Measurements from ENCODE around the gene GPR171.
A peak's percentile ranks its signal among the peaks of the same experiment; 100 is the strongest.

GPR171 gene

DNA sequence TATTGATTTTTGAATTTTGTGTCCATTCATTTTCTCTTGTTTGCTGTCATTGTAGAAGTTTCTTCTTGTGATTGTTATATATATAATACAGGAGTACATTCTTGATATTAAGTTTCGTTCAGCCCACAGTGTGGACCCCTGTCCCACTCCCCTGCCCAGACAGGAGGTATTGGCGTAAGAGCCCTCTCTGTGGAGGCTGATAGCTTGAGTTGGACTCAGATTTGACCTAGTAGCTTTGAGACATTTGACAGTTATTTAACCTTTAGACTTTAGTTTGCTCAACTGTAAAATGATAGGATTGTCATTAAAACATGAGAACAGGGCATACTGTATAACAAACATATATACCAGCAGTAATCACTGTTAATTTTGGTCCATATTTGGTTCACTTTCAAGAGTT, 27.1 kb downstream of the GPR171 start:
- no peak for ATAC-seq
- no peak for DNase-seq

DNA sequence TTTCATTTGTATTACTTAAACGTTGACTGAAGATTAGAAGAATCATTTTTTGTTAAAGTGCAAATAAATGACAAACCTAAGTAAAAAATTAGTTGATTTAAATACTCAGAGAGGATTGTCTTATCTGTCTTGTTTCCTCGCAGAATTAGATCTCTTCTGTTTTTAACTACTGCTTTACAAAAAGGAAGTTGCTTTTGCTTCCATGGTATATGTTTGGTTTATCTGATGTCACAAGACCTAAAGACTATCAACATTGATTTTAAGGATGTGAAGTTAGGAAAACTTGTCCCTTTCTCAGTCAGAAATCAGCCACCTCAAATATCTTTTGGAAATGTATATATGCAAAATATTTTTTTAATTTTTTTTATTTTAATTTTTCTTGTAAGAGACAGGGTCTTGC, 28.7 kb downstream of the GPR171 start:
- no peak for ATAC-seq
- no peak for DNase-seq

DNA sequence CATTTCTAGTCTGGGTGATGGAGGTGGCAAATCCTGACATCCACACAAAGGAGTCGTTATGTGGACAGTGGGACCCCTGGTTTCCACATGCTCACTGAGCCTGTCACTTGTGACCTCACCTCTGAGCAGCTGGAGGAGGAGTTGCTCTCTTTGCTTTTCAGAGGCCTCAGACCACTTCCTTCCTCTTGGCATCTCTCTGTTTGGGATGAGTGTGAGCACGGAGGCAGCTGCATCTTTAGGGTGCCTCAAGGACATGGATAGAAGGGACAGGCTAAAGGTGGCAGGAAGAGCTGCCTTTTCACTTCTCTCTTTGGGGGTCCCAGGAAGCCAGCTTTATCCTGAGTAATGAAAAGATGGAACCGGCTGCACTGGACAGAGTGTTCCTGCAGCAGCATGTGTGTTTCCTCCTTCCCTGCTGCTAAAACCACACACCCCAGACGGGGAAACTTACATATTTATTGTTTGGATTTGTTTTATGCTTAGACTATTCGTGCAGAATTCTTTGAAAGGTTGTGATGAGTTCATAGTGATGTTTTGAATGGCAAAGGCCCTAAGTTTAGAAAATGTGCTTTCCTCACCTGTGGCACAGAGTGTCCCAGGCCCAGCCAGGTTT, 31.8 kb downstream of the GPR171 start:
- ATAC-seq: peak; percentile 75
- DNase-seq: peak; percentile 53

DNA sequence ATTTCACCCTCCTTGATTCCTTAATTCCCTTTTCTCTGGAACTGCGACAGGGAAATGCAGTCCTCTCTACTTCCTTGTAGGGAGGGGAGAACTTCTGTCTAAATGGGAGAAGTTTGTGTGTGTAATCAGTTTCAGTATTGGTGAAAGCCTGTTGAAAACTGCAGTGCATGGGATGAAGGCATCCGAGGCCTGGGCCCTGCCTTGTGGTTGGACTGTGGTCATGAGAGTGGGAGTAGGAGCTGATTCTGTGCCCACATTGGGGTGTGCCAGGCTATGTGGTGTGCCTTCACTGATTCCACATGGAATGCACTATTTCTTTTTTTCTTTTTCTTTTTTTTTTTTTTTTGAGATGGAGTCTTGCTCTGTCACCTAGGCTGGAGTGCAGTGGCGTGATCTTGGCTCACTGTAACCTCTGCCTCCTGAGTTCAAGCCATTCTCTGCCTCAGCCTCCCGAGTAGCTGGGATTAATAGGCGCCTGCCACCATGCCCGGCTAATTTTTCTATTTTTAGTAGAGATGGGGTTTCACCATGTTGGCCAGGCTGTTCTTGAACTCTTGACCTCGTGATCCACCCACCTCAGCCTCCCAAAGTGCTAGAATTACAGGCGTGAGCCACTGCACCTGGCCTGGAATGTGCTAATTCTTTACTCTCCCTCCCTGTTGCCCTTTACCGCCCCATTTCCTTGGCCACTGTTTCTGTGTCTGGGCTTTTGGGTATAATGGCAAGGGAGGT, 32.9 kb downstream of the GPR171 start:
- peak; percentile 74 for ATAC-seq
- peak; percentile 73 for DNase-seq

DNA sequence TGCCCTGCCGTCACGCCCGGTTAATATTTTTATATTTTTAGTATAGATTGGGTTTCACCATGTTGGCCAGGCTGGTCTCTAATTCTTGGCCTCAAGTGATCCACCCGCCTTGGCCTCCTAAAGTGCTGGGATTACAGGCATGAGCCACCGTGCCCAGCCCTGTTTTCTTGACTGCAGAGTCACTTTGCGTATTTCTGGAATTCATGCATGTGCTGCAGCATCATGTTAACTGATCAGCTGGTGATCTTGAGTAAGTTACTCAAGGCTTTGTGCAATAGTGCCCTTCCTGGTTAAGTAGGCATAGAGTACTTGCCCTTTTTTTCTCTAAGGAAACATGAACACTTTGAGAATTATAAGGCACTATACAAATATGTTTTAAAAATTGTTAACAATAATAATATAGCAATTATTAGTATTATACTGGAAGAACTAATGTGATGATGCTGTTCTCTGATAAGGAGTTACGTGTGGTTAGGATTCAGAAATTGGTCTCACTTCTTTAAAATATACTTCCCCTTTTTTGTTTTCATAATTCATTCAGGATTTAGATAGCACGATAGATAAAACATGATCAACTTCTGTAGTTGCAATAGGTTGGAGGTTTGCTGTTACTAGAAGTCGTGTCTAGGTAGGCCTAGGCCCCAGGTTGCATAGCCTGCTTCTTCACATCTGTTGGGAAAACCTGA, 33.6 kb downstream of the GPR171 start:
- DNase-seq (no peak), ATAC-seq (peak; percentile 4)

DNA sequence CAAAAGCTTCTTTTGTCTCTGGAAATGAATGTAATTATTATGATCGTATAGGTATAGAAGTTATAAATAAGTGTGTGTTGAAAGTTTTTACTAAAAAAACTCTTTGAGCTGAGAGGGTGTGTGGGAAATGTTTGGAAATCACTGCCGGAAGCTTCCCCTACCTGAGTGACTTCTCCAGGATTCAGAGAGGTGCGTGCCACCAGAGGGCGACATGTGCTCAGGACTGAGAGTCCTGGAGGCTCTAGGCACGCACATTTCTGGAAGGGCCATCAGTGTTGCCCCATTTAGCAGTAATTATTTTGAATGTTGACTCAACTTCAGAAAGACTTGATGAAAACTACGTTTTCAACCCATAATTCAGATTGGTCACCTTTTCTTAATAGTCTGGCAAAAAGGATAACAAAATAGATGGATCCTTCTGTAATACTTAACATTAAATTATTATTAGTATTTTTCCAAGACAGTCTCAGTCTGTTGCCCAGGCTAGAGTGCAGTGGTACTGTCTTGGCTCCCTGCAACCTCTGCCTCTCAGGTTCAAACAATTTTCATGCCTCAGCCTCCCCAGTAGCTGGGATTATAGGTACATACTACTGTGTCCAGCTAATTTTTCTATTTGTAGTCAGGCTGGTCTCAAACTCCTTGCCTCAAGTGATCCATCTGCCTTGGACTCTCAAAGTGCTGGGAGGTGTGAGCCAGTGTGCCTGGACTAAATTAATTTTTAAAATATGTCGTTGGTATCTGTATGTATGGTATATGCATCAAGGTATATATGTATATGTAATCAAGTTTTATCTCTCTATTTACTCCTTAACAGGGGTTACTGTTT, 34.5 kb downstream of the GPR171 start:
- DNase-seq: peak; percentile 91
- peak; percentile 73 for ATAC-seq

DNA sequence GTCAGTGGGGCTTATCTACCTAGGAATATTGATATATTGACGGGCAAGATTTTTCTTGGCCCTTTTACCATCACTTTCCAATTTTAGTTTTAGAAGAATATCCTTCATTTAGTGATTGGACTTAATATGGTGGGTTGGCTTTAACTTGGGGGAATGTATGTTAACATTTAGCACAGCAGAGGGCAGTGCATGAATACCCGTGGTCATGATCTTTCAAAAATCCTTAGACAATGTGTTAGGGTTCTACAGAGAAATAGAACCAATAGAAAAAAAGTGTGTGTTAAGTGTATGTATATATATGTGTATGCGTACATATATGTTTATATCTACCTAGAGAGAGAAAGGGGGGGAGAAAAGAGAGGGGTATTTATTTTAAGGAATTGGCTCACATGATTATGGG, 36.9 kb downstream of the GPR171 start:
- DNase-seq: no peak
- no peak for ATAC-seq

DNA sequence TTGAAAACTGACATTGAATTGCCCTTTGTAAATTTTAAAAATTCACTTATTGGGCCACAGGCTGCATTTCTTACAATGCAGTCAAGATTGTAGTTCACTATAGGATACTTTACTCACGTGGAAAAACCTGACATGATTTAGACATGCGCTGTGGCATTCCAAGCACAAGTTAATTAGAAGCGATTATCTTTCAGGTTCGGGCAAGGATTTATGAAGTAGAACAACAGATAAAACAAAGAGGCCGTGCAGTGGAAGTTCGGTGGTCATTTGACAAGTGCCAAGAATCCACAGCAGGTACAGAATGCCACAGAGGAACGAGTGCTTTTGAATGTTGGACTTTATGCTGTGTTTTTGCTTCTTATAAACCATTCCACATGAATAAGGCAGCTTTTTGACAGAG, 37.8 kb downstream of the GPR171 start:
- DNase-seq (no peak), ATAC-seq (no peak)

DNA sequence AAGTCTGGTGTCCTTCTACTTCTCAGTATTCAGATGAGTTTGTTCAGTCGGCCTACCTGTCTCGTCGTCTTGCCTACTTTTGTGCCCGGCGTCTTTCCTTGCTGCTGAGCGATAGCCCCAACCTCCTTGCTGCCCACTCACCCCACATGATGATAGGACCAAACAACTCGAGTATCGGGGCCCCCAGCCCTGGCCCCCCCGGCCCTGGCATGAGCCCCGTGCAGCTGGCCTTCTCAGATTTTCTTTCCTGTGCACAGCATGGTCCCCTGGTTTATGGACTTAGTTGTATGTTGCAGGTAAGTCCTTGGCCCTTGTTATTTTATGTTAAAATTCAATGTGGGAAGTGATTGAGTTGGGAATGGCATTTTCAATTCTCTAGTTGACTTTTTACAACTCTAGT, 43.2 kb downstream of the GPR171 start:
- no peak for DNase-seq
- ATAC-seq: no peak

DNA sequence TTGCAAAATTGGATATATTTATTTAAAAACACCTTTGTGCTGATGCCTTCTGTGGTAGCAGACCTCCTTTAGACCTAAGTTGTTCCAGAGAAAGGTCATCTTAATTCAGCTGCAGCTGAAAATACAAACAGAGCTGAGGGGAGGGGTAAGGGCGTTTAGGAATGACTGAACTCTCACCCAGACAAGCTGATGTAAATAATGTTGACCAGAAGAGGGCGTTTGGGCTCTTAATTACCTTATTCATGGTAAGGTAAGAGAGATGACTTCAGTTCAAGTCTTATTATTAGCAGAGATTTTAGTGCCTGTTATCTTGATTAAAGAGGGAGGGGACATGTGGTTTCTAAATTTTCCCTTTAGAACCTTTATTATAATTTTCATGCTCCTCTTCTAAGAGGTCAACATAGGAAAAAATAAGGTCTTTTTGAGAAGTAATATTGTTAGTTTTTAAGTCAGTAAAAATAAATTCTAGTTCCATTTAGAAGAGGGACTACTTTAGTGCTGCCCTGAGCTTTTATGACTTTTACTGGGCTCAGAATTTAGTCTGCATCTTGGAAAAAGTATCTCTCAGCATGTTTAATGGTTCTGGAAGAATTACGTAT, 46.3 kb downstream of the GPR171 start:
- ATAC-seq (peak; percentile 84), DNase-seq (peak; percentile 19)

DNA sequence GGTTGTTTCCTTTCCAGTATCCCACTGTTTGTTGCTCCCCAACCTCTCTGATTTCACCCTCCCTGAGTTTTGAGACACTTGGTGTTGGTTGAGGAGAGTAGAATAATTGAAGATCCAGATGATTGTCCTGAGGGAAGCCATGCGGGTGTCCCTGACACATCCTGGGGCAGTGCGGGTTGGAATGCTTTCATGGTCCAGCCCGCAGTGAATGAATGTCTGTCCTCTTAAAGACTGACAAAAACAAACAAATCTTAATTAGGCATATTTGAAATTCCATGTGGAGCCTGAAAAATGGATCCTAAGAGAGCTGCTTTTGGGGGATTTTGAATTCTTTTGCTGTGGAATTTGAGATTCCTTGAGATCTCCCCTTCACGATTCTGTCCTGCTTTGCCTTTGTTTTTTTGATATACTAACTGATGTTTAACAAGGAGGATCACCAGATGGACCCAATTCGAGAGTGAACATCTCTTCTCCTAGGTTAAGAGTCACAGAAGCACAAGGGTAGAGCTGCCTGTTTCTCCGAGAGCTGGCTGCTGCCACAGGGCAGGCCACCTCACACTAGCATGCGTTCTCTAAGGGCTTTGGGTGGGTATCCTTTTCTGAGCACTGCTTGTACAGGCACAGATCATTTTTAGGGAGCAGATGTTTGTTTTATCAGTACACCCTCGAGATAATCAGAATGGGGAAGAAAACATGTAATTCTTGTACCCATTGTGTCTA, 47.4 kb downstream of the GPR171 start:
- DNase-seq (no peak), ATAC-seq (no peak)

DNA sequence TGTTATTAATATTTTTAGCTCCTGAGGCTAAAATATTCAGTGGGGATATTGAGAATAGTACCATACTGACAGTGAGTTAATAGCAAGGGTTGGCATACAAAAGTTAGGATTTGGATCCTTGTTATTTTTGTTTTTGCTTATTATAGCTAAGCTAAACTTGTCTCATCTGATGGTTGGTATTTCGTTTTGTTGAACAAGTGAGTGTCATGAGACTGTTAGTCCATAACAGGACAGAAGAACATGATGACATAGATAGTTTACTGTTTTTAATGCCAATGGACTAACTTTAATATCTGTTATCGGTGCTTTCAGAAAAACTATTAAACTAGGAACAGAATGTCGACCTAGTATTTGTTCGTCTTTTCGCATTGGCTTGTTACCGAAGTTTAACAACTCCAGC, 48.5 kb downstream of the GPR171 start:
- ATAC-seq (no peak), DNase-seq (no peak)

DNA sequence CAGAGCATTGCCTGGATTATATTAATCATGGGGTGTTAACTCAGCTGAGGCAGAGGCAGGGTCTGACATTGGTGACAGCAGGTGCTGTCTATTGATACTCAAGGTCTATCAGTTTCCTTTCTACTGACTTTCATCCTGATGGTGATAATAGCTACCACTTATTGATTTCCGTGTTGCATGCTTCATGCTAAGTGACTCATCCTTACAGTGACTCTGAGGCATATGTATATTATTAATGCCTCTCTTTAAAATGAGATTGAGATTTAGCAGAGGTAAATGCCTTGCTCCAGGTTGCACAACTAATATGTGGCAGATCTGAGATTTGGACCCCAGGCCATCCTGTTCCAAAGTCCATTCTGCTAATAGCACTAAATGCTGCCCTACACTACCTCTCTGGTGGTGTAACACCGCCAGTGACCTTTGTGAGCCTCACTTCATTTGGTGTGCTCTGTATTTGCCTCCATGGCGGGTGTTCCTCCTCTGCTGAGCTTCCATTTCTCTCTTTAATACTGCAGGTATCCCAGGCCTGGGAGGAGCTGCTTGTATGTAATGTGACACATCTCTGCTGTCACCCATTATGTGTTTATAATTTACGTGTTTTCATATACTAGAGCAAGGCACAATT, 50.4 kb downstream of the GPR171 start:
- DNase-seq (no peak), ATAC-seq (no peak)
